Activated naive CD8-positive, alpha-beta T cell (primary cell): Measurements from ENCODE around the gene TUBGCP2.

Experiments used
- H3K27ac Mint-ChIP-seq: one replicate; pipeline ENCODE4 v1.8.0; 2021; ENCODE audit warnings: mixed read lengths
- H3K27me3 Mint-ChIP-seq: one replicate; pipeline ENCODE4 v1.8.0; 2021; ENCODE audit warnings: mixed read lengths
- H3K36me3 Mint-ChIP-seq: one replicate; pipeline ENCODE4 v1.8.0; 2021; ENCODE audit warnings: mixed read lengths
- H3K4me1 Mint-ChIP-seq: one replicate; pipeline ENCODE4 v1.8.0; 2021; ENCODE audit warnings: low read depth, mixed read lengths
- H3K4me3 Mint-ChIP-seq: one replicate; pipeline ENCODE4 v1.8.0; 2021; ENCODE audit warnings: mild to moderate bottlenecking, mixed read lengths
- H3K9me3 Mint-ChIP-seq: one replicate; pipeline ENCODE4 v1.8.0; 2021; ENCODE audit warnings: low read depth, mixed read lengths

The TUBGCP2 gene

DNA sequence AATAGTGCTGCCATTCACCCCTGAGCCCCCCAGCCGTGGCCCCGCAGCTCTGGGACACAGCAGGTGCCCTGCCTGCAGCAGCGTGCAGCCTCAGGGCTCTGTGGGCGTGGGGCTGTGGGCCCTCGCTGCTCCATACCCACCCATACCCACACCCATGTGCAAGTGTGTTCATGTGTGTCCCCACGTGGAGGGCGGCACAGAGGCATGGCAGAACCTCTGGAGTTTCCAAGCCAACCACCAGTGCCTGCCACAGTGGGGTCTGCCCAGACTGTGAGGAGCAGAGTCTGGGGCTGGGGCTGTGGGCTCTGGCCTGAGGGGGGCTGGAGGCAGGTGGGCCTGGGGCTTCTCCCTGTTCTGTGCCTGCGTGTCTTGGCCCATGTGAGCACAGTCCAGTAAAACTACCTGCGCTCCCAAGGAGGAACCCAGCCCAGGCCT, 40.9 kb upstream of the TUBGCP2 start:
- no peak overlapping the region for H3K27ac Mint-ChIP-seq
- H3K4me3 Mint-ChIP-seq, result no peak overlapping the region
- H3K9me3 Mint-ChIP-seq, result no peaks in the 10 kb centered on the region
- H3K27me3 Mint-ChIP-seq, result peaks cover 15% of the 10 kb centered on the region
- peaks cover 2% of the 10 kb centered on the region for H3K4me1 Mint-ChIP-seq
- H3K36me3 Mint-ChIP-seq, result no peaks in the 10 kb centered on the region

- no peak overlapping the region for H3K4me3 Mint-ChIP-seq
- H3K27ac Mint-ChIP-seq, result peak overlapping the region; percentile 52
- peaks cover 15% of the 10 kb centered on the region for H3K27me3 Mint-ChIP-seq
- H3K36me3 Mint-ChIP-seq, result no peaks in the 10 kb centered on the region
- peaks cover 2% of the 10 kb centered on the region for H3K4me1 Mint-ChIP-seq
- H3K9me3 Mint-ChIP-seq, result no peaks in the 10 kb centered on the region
Observed at GRCh38 chr10:133349160-133349568, 40.5 kb upstream of the TUBGCP2 start.

DNA sequence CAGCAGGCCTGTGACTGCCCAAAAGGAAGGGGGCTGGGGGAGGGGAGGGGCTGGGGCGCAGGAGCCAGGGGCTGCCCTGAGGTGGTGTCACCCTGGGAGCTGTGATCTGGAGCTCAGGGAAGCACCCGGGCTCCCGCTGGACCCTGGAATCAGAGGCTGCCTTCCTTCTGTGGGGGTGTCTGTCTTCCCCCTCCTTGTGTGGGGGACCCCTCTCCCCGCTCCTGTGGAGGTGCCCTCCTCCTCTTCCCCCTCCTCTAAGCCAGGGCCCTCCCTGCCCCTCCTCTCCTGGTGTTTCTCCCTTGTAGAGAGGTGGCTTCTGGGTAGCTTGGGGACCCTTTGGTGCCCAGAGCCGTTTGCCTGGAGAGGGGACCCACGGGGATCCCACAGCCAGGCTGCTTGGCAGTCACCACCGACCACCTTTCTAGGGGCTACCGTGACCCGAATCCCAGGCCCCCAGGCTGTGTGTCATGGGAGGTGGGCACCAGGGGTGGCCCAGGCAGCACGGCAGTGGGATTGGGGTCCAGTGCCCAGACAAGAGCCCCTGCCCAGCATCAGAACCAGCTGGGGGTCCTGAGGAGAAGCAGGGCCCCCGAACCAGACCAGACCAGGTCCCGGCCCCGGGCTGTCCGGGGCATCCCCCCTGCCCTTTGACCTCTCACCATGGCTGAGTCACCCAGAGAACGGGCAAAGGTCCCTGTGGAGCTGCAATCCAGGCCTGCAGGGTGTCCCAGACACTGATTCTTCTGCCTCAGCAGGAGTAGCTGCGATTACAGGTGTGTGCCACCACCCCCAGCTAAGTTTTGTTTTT, 39.2 kb upstream of the TUBGCP2 start:
- Mint-ChIP-seq H3K4me1 (peaks cover 2% of the 10 kb centered on the region), H3K27ac (no peak overlapping the region), H3K27me3 (peaks cover 19% of the 10 kb centered on the region), H3K36me3 (no peaks in the 10 kb centered on the region), H3K9me3 (no peaks in the 10 kb centered on the region), H3K4me3 (no peak overlapping the region)

DNA sequence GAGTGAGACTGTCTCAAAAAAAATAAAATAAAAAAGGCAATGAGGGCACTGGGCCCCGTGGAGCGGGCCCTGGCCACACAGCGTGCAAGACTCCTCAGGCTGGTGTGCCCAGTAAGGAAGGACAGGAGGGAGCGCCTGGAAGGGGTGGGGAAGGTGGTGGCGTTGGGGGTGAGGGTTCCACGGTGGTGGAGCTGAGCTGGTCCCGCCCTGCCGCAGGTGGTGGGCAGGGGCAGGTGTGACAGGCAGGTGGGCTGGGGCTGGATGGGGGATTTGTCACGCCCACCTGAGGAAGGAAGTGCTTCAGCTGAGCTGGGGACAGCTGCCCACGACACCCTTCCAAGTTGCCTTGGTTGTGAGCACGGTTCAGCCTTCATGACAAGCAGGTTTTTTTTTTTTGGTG, 37.7 kb upstream of the TUBGCP2 start:
- Mint-ChIP-seq H3K4me1 (peaks cover 2% of the 10 kb centered on the region), H3K27ac (no peak overlapping the region), H3K27me3 (peaks cover 23% of the 10 kb centered on the region), H3K36me3 (no peaks in the 10 kb centered on the region), H3K9me3 (no peaks in the 10 kb centered on the region), H3K4me3 (no peak overlapping the region)

DNA sequence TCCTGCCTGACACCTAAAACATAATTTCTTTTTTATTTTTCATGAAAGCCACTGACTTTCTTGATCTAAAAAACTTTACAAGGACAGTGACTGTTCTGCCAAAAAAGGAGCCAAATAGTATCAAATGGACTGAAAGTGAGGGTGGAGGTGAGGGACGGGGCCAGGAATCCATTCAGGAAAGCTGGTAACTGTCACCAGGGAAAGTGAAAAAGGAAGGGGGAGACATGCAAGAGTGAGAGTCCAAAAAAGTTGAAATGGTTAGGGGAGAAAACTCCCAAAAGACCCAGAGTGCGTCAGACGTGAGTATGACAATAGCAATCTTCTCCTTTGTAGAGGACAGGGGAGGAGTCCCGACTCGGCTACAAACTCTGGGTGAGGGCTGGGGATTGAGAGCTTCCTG, 35.6 kb upstream of the TUBGCP2 start:
- Mint-ChIP-seq H3K9me3 (no peaks in the 10 kb centered on the region), H3K27ac (no peak overlapping the region), H3K36me3 (no peaks in the 10 kb centered on the region), H3K4me1 (peaks cover 1% of the 10 kb centered on the region), H3K27me3 (peaks cover 23% of the 10 kb centered on the region), H3K4me3 (no peak overlapping the region)

- Mint-ChIP-seq H3K27ac (no peak overlapping the region), H3K36me3 (no peaks in the 10 kb centered on the region), H3K4me1 (no peaks in the 10 kb centered on the region), H3K4me3 (no peak overlapping the region), H3K9me3 (no peaks in the 10 kb centered on the region), H3K27me3 (peaks cover 19% of the 10 kb centered on the region)
Observed at GRCh38 chr10:133343558-133343957, 34.9 kb upstream of the TUBGCP2 start.

- peaks cover 19% of the 10 kb centered on the region for H3K27me3 Mint-ChIP-seq
- no peaks in the 10 kb centered on the region for H3K4me1 Mint-ChIP-seq
- no peaks in the 10 kb centered on the region for H3K9me3 Mint-ChIP-seq
- H3K36me3 Mint-ChIP-seq, result no peaks in the 10 kb centered on the region
- H3K27ac Mint-ChIP-seq, result no peak overlapping the region
- H3K4me3 Mint-ChIP-seq, result no peak overlapping the region
Observed at GRCh38 chr10:133342942-133343341, 34.3 kb upstream of the TUBGCP2 start.

- Mint-ChIP-seq H3K4me1 (no peaks in the 10 kb centered on the region), H3K27ac (no peak overlapping the region), H3K27me3 (peaks cover 19% of the 10 kb centered on the region), H3K36me3 (no peaks in the 10 kb centered on the region), H3K4me3 (no peak overlapping the region), H3K9me3 (no peaks in the 10 kb centered on the region)
Observed at GRCh38 chr10:133341983-133342382, 33.3 kb upstream of the TUBGCP2 start.

DNA sequence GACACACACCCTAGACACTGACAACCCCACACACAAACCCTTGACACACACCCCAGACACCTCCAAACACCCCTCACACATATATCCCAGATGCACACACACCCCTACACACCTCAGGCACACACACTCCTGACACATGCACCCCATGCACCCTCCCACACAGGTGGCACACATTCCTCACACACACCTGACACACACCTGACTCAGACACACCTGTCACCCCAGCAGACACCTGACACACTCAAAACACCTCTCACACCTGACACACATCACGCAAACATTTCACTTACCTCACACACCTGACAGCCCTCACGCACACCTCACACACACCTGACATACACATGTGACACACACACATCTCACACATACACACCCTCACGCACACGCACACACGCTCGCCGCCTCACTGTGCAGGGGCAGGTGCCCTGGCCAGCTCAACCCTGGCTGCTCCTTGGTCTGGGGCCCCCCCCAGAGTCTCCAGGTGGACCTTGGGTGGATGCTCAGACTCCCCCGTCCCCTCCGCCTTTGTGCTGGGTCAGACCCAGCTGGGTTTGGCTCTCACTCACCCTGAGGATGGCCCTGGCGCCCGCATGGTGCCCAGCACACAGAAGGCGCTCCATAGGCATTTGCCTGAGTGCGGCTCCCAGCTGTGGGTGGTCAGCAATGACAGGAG, 31.2 kb upstream of the TUBGCP2 start:
- Mint-ChIP-seq H3K27me3 (peaks cover 8% of the 10 kb centered on the region), H3K9me3 (no peaks in the 10 kb centered on the region), H3K27ac (no peak overlapping the region)

GRCh38 chr10:133338080-133339071, 29.7 kb upstream of the TUBGCP2 start:
- Mint-ChIP-seq H3K9me3 (no peaks in the 10 kb centered on the region), H3K27ac (no peak overlapping the region), H3K27me3 (peaks cover 7% of the 10 kb centered on the region), H3K36me3 (no peaks in the 10 kb centered on the region), H3K4me1 (peaks cover 5% of the 10 kb centered on the region), H3K4me3 (no peak overlapping the region)

More for the DNA sequence above, 31.2 kb upstream of the TUBGCP2 start:
- Mint-ChIP-seq H3K4me3 (no peak overlapping the region), H3K4me1 (peaks cover under 1% of the 10 kb centered on the region), H3K36me3 (no peaks in the 10 kb centered on the region)

DNA sequence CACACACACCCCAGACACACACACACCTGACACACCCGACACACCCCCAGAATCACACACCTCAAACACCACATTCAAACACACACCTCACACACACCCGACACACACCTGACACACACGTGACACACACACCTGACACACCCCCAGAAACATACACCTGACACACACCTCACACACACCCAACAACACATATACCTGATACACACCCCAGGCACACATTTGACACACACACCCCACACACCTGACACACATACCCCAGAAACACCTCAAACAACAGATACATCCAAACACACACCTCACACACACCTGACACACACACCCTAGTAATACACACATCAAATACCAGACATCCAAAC, 28.7 kb upstream of the TUBGCP2 start:
- no peak overlapping the region for H3K4me3 Mint-ChIP-seq
- no peak overlapping the region for H3K27ac Mint-ChIP-seq
- peaks cover 4% of the 10 kb centered on the region for H3K27me3 Mint-ChIP-seq
- peaks cover 5% of the 10 kb centered on the region for H3K4me1 Mint-ChIP-seq
- no peaks in the 10 kb centered on the region for H3K36me3 Mint-ChIP-seq
- no peaks in the 10 kb centered on the region for H3K9me3 Mint-ChIP-seq

DNA sequence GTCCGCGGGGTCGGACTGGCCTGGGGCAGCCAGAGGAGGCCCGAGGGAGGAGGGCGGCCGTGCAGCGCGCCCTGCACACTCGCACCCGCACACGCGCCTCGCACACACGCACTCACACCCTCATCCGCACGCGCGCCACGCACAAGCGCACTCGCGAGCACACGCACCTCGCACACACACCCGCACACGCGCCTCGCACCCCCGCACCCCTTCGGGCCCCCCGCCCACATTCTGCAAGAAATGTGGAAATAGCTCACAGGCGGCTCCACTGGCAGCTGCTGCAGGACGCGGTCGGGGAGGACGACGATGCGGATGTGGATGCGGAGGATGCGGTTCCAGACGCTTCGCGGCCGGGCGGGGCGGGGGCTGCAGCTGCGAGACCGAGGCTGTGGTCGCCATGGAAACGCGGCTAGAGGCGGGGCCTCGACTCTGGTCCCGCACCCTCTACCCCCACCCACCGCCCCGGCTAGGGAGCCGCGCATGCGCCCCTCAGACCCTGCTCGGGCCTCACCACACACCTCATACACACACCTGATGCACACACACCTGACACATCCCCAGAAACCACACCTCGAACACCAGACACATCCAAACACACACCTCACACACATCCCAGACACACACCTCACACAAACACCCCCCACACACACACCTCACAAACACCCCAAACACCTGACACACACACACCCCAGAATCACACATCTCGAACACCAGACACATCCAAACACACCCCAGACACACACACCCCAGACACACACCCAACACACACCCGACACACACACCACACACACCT, 28.1 kb upstream of the TUBGCP2 start, which contains the start of gene CALY:
CALY (minus strand) TSS at position 320 of the 793 bp plus-strand sequence. CDS start 7,907 bp downstream, outside the sequence.
- no peaks in the 10 kb centered on the region for H3K9me3 Mint-ChIP-seq
- peaks cover 5% of the 10 kb centered on the region for H3K4me1 Mint-ChIP-seq
- peaks cover under 1% of the 10 kb centered on the region for H3K27me3 Mint-ChIP-seq
- H3K36me3 Mint-ChIP-seq, result no peaks in the 10 kb centered on the region
- peak within 1 kb of the TSS; percentile 65 for H3K4me3 Mint-ChIP-seq
- H3K27ac Mint-ChIP-seq, result no peak within 1 kb of the TSS

DNA sequence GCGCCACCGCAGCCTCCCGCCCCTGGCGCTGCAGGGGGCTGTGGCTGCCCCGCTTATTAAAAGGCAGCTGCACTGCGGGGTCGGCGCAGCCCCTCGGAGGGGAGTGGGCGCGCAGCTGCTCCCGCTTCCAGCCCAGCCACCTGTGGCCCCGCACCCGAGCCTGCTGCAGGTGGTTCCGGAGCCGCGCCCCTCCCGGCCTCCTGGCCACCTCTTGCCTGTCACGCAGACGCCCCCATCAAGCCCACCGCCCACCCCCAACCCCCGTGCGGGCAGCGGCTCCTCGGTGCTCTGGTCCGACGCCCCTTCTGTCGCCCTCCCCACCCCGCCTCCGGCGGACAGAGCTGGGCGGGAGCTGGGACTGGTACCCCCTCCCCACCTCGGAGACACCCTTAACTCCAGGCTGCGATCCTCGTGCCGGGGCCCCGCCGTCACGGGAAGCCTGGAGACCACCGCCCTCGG, 27.5 kb upstream of the TUBGCP2 start:
- Mint-ChIP-seq H3K4me3 (no peak overlapping the region), H3K36me3 (no peaks in the 10 kb centered on the region), H3K9me3 (no peaks in the 10 kb centered on the region), H3K27ac (no peak overlapping the region), H3K27me3 (no peaks in the 10 kb centered on the region), H3K4me1 (peaks cover 5% of the 10 kb centered on the region)
